Transverse colon (tissue), 3 donors: Measurements from ENCODE around the gene CSTF2T.

Experiments
- CTCF ChIP-seq, 5 experiments: fragments of 200-600 bp in 3 of 5; fragments of 450-650 bp in 2 of 5; sonication (generic) in 3 of 5; IDR thresholded peaks; 1 replicate in 2 of 5; 2 replicates in 3 of 5; pipeline ENCODE4 v1.5.1; 2016 to 2017; ENCODE audit warnings: antibody characterized with exemption in 5 of 5, inconsistent platforms in 3 of 5, mild to moderate bottlenecking in 2 of 5, moderate library complexity in 1 of 5
- EP300 ChIP-seq: sonication (generic); formaldehyde crosslinking; IDR thresholded peaks from one replicate; pipeline ENCODE4 v1.6.1; 2017; ENCODE audit warnings: antibody characterized with exemption, low read depth
- POLR2A ChIP-seq: fragments of 450-650 bp; IDR thresholded peaks from one replicate; pipeline ENCODE4 v1.6.1; 2016; ENCODE audit warnings: antibody characterized with exemption, mild to moderate bottlenecking, moderate library complexity

GRCh38 chr10:51651063-51651462, 48.3 kb downstream of the CSTF2T start:
- no peak for TF ChIP-seq EP300
- TF ChIP-seq CTCF (IDR thresholded peaks at IDR 0.05) = no peak
- no peak for TF ChIP-seq POLR2A
